Naive thymus-derived CD8-positive, alpha-beta T cell (primary cell): ENCODE data around the gene PIH1D2. TPM values are rescaled to one million over a fixed set of nuclear protein-coding genes. Genes with fewer than 3 reads are reported as not detected.
"Not testable (repeated sequence)": the region's sequence is repeated elsewhere in the genome, so short reads cannot be mapped to it uniquely, and the experiment has no call there.

Experiments used
- ATAC-seq, 2 donors: fragments of 150-1000 bp; cut with Tn5 transposase in 1 of 2; sonication (Bioruptor Pico), chemical (Tn5 transposase) in 1 of 2; 1 replicate in 1 of 2; 2 replicates in 1 of 2; pipeline ENCODE4 v1.10.0; 2021; ENCODE audit warnings: mild to moderate bottlenecking in 2 of 2, moderate library complexity in 2 of 2
- POLR2A ChIA-PET: fragments of 350-600 bp; sonication (Branson Sonifier 250); formaldehyde crosslinking; loops from one replicate; lab custom pipeline; 2021; ENCODE audit warnings: antibody characterized with exemption; lab: Charles Lee
- DNase-seq, 10 donors: peaks; one replicate each; pipeline versions ENCODE4 v3.0.0 to v3.0.0-alpha.2; 2020 to 2022
- H3K27ac Mint-ChIP-seq, 10 donors: one replicate each; pipeline ENCODE4 v1.8.0; 2020 to 2022; ENCODE audit warnings: mild to moderate bottlenecking in 10 of 10, mixed read lengths in 10 of 10, moderate library complexity in 4 of 10, inconsistent platforms in 1 of 10
- H3K27me3 Mint-ChIP-seq, 5 donors: one replicate each; pipeline ENCODE4 v1.8.0; 2021 to 2022; ENCODE audit warnings: mixed read lengths in 5 of 5
- H3K36me3 Mint-ChIP-seq, 3 donors: one replicate each; pipeline ENCODE4 v1.8.0; 2020 to 2022; ENCODE audit warnings: mixed read lengths in 3 of 3, mild to moderate bottlenecking in 2 of 3, inconsistent platforms in 1 of 3
- H3K4me1 Mint-ChIP-seq, 4 donors: one replicate each; pipeline ENCODE4 v1.8.0; 2021 to 2022; ENCODE audit warnings: mixed read lengths in 4 of 4
- H3K4me3 Mint-ChIP-seq, 10 donors: one replicate each; pipeline ENCODE4 v1.8.0; 2020 to 2022; ENCODE audit warnings: mild to moderate bottlenecking in 10 of 10, mixed read lengths in 10 of 10, moderate library complexity in 6 of 10, inconsistent platforms in 1 of 10
- H3K9me3 Mint-ChIP-seq, 9 donors: one replicate each; pipeline ENCODE4 v1.8.0; 2020 to 2022; ENCODE audit warnings: mixed read lengths in 9 of 9, mild to moderate bottlenecking in 3 of 9, inconsistent platforms in 1 of 9, moderate library complexity in 1 of 9
- polyA plus RNA-seq, 3 donors: library from polyadenylated mRNA; unstranded; fragments of 300-500 nt; fragmentation: Illumina TruSeq; gene quantifications; one replicate each; pipeline ENCODE4 v1.2.3, GENCODE V29; 2021
- total RNA-seq, 8 experiments: library from RNA in 2 of 8; stranded (reverse) in 2 of 8; gene quantifications; one replicate each; pipeline ENCODE4 v1.2.3 and lab custom pipeline; 2021 to 2026

PIH1D2 gene
- total and polyA plus RNA-seq, 5 experiments from 2014 or later = 0.50 to 0.87 TPM; not detected in 3

- ATAC-seq = no peak
- POLR2A ChIA-PET = no interaction called here
Observed at GRCh38 chr11:112050721-112051120, 23.1 kb downstream of the PIH1D2 start.

GRCh38 chr11:112049777-112050176 is 24.0 kb downstream of the PIH1D2 start:
- ATAC-seq (no peak), DNase-seq (no peak)
- Mint-ChIP-seq H3K27me3 (no peaks in the 10 kb centered on the region), H3K9me3 (no peaks in the 10 kb centered on the region), H3K4me3 (no peak overlapping the region), H3K4me1 (peaks cover 4 to 38% (median 12%) of the 10 kb centered on the region in 4 donors), H3K36me3 (peaks cover 4 to 95% (median 53%) of the 10 kb centered on the region in 3 donors), H3K27ac (no peak overlapping the region)
- POLR2A ChIA-PET = no interaction called here

More at GRCh38 chr11:112050721-112051120, 23.1 kb downstream of the PIH1D2 start:
- Mint-ChIP-seq H3K36me3 (peaks cover 4 to 92% (median 47%) of the 10 kb centered on the region in 3 donors), H3K27ac (peak overlapping the region in 3 of 10 donors; percentile 43 to 71 (median 55)), H3K4me1 (peaks cover 4 to 38% (median 12%) of the 10 kb centered on the region in 4 donors), H3K4me3 (no peak overlapping the region), H3K9me3 (no peaks in the 10 kb centered on the region), H3K27me3 (no peaks in the 10 kb centered on the region)
- DNase-seq = no peak

- not testable (repeated sequence) for H3K9me3 Mint-ChIP-seq, ATAC-seq, DNase-seq, H3K27me3 Mint-ChIP-seq, H3K4me3 Mint-ChIP-seq
- POLR2A ChIA-PET = interaction anchor here (0.6 kb wide), 1 partner anchor 177 kb away, joined by 3 read pairs; no protein-coding TSS in a partner anchor
- H3K36me3 Mint-ChIP-seq = peaks cover 4 to 95% (median 53%) of the 10 kb centered on the region in 3 donors
- H3K27ac Mint-ChIP-seq = peak overlapping the region in 3 of 10 donors; percentile 1 to 33 (median 20)
- H3K4me1 Mint-ChIP-seq = peaks cover 4 to 38% (median 12%) of the 10 kb centered on the region in 4 donors
Observed at GRCh38 chr11:112048256-112048655, 25.6 kb downstream of the PIH1D2 start.

GRCh38 chr11:112046647-112047046 is 27.2 kb downstream of the PIH1D2 start:
- H3K27ac Mint-ChIP-seq, H3K4me3 Mint-ChIP-seq, ATAC-seq, H3K9me3 Mint-ChIP-seq, H3K27me3 Mint-ChIP-seq, DNase-seq, POLR2A ChIA-PET: not testable (repeated sequence)
- Mint-ChIP-seq H3K4me1 (peaks cover 4 to 33% (median 13%) of the 10 kb centered on the region in 4 donors), H3K36me3 (peaks cover 4 to 94% (median 43%) of the 10 kb centered on the region in 3 donors)

- Mint-ChIP-seq H3K27ac (no peak overlapping the region), H3K36me3 (peaks cover 4 to 93% (median 43%) of the 10 kb centered on the region in 3 donors), H3K9me3 (no peaks in the 10 kb centered on the region), H3K4me1 (peaks cover 6 to 22% (median 15%) of the 10 kb centered on the region in 4 donors), H3K4me3 (no peak overlapping the region), H3K27me3 (no peaks in the 10 kb centered on the region)
- DNase-seq (no peak), ATAC-seq (no peak)
- POLR2A ChIA-PET = no interaction called here
Observed at GRCh38 chr11:112044961-112045360, 28.9 kb downstream of the PIH1D2 start.

GRCh38 chr11:112042961-112043304 is 30.9 kb downstream of the PIH1D2 start:
- peaks cover 4 to 91% (median 37%) of the 10 kb centered on the region in 3 donors for H3K36me3 Mint-ChIP-seq
- DNase-seq (no peak), ATAC-seq (no peak)
- H3K27ac Mint-ChIP-seq = peak overlapping the region in 2 of 10 donors; percentile 6 to 25
- no peaks in the 10 kb centered on the region for H3K27me3 Mint-ChIP-seq
- no peaks in the 10 kb centered on the region for H3K9me3 Mint-ChIP-seq
- no peak overlapping the region for H3K4me3 Mint-ChIP-seq
- POLR2A ChIA-PET = no interaction called here
- H3K4me1 Mint-ChIP-seq = peaks cover 2 to 6% (median 5%) of the 10 kb centered on the region in 4 donors

GRCh38 chr11:112042161-112042960 is 31.5 kb downstream of the PIH1D2 start:
- POLR2A ChIA-PET = no interaction called here
- DNase-seq (no peak), ATAC-seq (no peak)
- Mint-ChIP-seq H3K27ac (peak overlapping the region in 2 of 10 donors; percentile 11 to 25), H3K36me3 (peaks cover 2 to 91% (median 34%) of the 10 kb centered on the region in 3 donors), H3K4me1 (peaks cover 0 to 6% (median 4%) of the 10 kb centered on the region in 4 donors), H3K4me3 (no peak overlapping the region), H3K27me3 (no peaks in the 10 kb centered on the region), H3K9me3 (no peaks in the 10 kb centered on the region)

GRCh38 chr11:112037527-112037926 is 36.3 kb downstream of the PIH1D2 start:
- no peak overlapping the region for H3K4me3 Mint-ChIP-seq
- H3K4me1 Mint-ChIP-seq = peaks cover 0 to 6% (median 4%) of the 10 kb centered on the region in 4 donors
- DNase-seq (no peak), ATAC-seq (no peak)
- POLR2A ChIA-PET = no interaction called here
- H3K36me3 Mint-ChIP-seq = peaks cover 0 to 87% (median 9%) of the 10 kb centered on the region in 3 donors
- no peaks in the 10 kb centered on the region for H3K9me3 Mint-ChIP-seq
- no peak overlapping the region for H3K27ac Mint-ChIP-seq
- no peaks in the 10 kb centered on the region for H3K27me3 Mint-ChIP-seq

- Mint-ChIP-seq H3K36me3 (peaks cover 3 to 89% (median 8%) of the 10 kb centered on the region in 3 donors), H3K27ac (no peak overlapping the region), H3K4me1 (peaks cover 0 to 8% (median 7%) of the 10 kb centered on the region in 4 donors), H3K9me3 (no peaks in the 10 kb centered on the region), H3K27me3 (no peaks in the 10 kb centered on the region), H3K4me3 (no peak overlapping the region)
- no peak for DNase-seq
- POLR2A ChIA-PET = no interaction called here
- no peak for ATAC-seq
Observed at GRCh38 chr11:112033902-112034301, 39.9 kb downstream of the PIH1D2 start.

GRCh38 chr11:112029460-112029859 is 44.4 kb downstream of the PIH1D2 start:
- Mint-ChIP-seq H3K4me3 (no peak overlapping the region), H3K27me3 (no peaks in the 10 kb centered on the region), H3K27ac (peak overlapping the region in 1 of 10 donors; percentile 29), H3K36me3 (peaks cover 3 to 59% (median 11%) of the 10 kb centered on the region in 3 donors), H3K4me1 (peaks cover 12 to 25% (median 17%) of the 10 kb centered on the region in 4 donors), H3K9me3 (no peaks in the 10 kb centered on the region)
- ATAC-seq (no peak), DNase-seq (no peak)
- POLR2A ChIA-PET = no interaction called here

GRCh38 chr11:112026784-112027410 is 46.9 kb downstream of the PIH1D2 start:
- DNase-seq, H3K9me3 Mint-ChIP-seq, POLR2A ChIA-PET, H3K27me3 Mint-ChIP-seq, H3K4me3 Mint-ChIP-seq, H3K27ac Mint-ChIP-seq, ATAC-seq: not testable (repeated sequence)
- H3K4me1 Mint-ChIP-seq = peaks cover 16 to 36% (median 32%) of the 10 kb centered on the region in 4 donors
- H3K36me3 Mint-ChIP-seq = peaks cover 3 to 38% (median 8%) of the 10 kb centered on the region in 3 donors

GRCh38 chr11:112025707-112026106 is 48.1 kb downstream of the PIH1D2 start:
- no peaks in the 10 kb centered on the region for H3K9me3 Mint-ChIP-seq
- no peak for ATAC-seq
- peak overlapping the region; percentile 98 to 100 (median 100) for H3K4me3 Mint-ChIP-seq
- H3K27ac Mint-ChIP-seq = peak overlapping the region; percentile 92 to 100 (median 99)
- peaks cover 16 to 36% (median 32%) of the 10 kb centered on the region in 4 donors for H3K4me1 Mint-ChIP-seq
- peaks cover 3 to 28% (median 8%) of the 10 kb centered on the region in 3 donors for H3K36me3 Mint-ChIP-seq
- no peaks in the 10 kb centered on the region for H3K27me3 Mint-ChIP-seq
- no peak for DNase-seq
- POLR2A ChIA-PET = interaction anchor here (0.9 to 2.4 kb wide), 2 partner anchors 50 to 99 kb away, joined by 3 to 9 read pairs; no protein-coding TSS in a partner anchor
